ENCODE measurements around the gene USP20. TPM values are rescaled to one million over a fixed set of nuclear protein-coding genes. Genes with fewer than 3 reads are reported as not detected.

The USP20 gene
- total and polyA plus RNA-seq, 12 donors, result 8.3 to 73.4 (median 34.5) TPM

DNA sequence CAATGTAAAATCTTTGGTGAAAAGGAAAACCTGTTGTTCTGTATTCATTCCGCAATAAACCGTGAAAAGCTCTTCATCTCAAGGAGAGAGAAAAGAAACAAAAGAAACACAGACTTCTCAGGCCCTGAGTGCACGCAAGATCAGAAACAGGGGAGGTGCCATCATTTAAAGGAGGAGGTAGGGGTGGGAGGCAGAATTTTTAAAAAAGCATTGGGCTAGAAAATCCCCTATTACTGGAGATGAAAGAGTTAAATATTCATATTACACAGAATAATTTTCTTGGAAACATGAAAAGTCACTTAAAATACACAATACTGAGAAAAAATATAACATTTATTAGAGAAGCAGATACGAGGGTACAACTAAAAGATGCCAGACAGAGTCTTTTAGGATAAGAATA is 56.3 kb downstream of the USP20 start:
- no peak for DNase-seq
- Histone ChIP-seq H3K27ac (peak overlapping the region in 1 of 5 donors; percentile 21), H3K4me1 (replicated peaks in 1 of 2) (peaks cover 0 to 15% of the 10 kb centered on the region in 2 donors), H3K36me3 (replicated peaks in 1 of 2) (peaks cover 0 to 14% of the 10 kb centered on the region in 2 donors), H3K9me3 (replicated peaks in 1 of 3) (no peaks in the 10 kb centered on the region), H3K27me3 (no peaks in the 10 kb centered on the region), H3K4me3 (no peak overlapping the region)
- WGBS, 4 donors, result 79 to 88% (median 85%) methylated on average over 4 of the region's 4 CpGs
- TF ChIP-seq, protein P1, sequence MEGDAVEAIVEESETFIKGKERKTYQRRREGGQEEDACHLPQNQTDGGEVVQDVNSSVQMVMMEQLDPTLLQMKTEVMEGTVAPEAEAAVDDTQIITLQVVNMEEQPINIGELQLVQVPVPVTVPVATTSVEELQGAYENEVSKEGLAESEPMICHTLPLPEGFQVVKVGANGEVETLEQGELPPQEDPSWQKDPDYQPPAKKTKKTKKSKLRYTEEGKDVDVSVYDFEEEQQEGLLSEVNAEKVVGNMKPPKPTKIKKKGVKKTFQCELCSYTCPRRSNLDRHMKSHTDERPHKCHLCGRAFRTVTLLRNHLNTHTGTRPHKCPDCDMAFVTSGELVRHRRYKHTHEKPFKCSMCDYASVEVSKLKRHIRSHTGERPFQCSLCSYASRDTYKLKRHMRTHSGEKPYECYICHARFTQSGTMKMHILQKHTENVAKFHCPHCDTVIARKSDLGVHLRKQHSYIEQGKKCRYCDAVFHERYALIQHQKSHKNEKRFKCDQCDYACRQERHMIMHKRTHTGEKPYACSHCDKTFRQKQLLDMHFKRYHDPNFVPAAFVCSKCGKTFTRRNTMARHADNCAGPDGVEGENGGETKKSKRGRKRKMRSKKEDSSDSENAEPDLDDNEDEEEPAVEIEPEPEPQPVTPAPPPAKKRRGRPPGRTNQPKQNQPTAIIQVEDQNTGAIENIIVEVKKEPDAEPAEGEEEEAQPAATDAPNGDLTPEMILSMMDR (IDR thresholded peaks at IDR 0.05), result no peak
- no peak for TF ChIP-seq POLR2A (IDR thresholded peaks at IDR 0.05)
- intact Hi-C loops (cut with DNase I), result loop anchor here in 1 of 2 donors (10.0 kb wide), 1 partner anchor 143 kb away; no protein-coding TSS in a partner anchor

DNA sequence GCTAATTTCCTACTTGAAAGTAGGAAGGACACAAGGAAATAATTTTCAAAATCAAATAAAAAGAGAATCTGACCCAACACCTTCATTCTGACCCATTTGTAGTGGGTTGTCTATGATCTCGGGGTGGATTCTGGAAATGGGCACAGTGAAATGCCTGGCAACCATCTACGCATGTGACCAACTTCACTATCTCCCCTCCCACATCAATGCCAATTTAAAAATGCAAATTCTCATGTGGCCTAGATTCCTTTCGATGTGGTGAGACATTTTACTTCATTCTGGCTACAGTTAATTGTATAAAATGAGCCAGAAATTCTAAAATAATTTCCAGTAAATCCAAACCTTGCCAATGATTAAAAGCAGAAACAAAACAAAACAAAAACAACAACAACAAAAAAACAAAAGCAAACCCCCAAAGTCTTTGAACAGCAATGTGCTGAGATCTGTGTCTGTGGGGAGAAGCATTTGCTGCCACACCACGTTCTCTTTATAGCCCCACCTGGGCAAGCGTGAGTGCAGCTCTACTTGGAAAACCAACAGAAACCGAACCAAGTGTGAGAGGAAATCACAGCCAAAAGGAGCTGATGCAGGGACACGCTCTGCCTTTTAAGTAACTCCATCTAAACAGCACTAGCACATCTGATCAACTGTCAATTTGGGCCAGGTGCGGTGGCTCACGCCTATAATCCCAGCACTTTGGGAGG is 59.0 kb downstream of the USP20 start:
- Histone ChIP-seq H3K27ac (no peak overlapping the region), H3K9me3 (replicated peaks in 1 of 3) (no peaks in the 10 kb centered on the region), H3K27me3 (no peaks in the 10 kb centered on the region), H3K36me3 (replicated peaks in 1 of 2) (peaks cover 0 to 17% of the 10 kb centered on the region in 2 donors), H3K4me3 (no peak overlapping the region), H3K4me1 (replicated peaks in 1 of 2) (no peaks in the 10 kb centered on the region)
- DNase-seq, result no peak
- 82 to 85% (median 84%) methylated on average over 9 of the region's 9 CpGs for WGBS, 4 donors
- TF ChIP-seq POLR2A (IDR thresholded peaks at IDR 0.05), result no peak
- TF ChIP-seq, protein P1 (IDR thresholded peaks at IDR 0.05), result no peak
- intact Hi-C loops (cut with DNase I), result loop anchor here in 1 of 2 donors (10.0 kb wide), 1 partner anchor 141 kb away; no protein-coding TSS in a partner anchor

DNA sequence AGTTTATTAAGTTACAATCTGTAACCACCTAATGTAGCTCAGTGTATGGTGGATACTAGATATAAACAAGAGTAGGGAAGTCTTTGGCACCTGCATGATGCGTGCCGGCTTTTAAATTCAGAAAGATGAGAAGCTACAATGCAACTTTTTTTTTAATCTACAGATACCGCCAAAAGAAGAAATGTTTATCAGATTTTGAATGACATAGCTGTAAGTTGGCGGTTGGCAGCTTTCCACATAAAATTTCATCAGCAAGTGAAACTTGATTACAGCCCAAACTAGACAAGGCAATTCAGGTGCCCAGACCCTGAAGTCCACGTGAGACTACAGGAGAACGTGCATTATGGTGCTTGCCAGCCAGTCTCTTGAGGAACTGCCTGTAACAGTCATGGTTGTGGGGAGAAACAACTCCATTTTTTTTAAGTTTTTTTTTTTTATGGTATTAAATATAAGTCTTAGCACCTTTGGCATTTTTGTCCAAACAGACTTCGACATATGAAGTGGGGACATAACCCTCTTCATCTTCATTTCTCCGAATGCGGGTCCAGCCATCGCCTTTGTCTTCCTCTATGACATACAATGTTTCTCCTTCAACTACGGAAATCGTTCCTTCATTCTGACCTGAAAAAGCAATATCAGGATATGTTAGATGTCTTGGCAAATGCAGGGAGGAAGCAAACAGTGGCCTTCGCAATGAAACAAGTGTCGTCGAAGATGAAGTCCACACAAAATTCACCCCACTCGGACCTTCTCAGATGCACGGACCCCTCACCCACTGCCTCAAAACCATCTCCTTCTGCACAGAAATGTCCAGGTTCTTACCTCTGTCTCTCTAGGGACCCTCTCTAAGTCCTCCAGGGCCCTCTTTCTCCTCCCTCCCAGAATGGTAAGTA is 60.4 kb downstream of the USP20 start:
- DNase-seq, result no peak
- Histone ChIP-seq H3K27ac (no peak overlapping the region), H3K9me3 (replicated peaks in 1 of 3) (no peaks in the 10 kb centered on the region), H3K4me1 (replicated peaks in 1 of 2) (no peaks in the 10 kb centered on the region), H3K27me3 (no peaks in the 10 kb centered on the region), H3K36me3 (replicated peaks in 1 of 2) (peaks cover 0 to 27% of the 10 kb centered on the region in 2 donors), H3K4me3 (no peak overlapping the region)
- WGBS, 4 donors, result 94 to 97% (median 95%) methylated on average over 17 of the region's 17 CpGs
- TF ChIP-seq, protein P1 (IDR thresholded peaks at IDR 0.05), result no peak
- no peak for TF ChIP-seq POLR2A (IDR thresholded peaks at IDR 0.05)
- intact Hi-C loops (cut with DNase I), result loop anchor here in 1 of 2 donors (10.0 kb wide), 1 partner anchor 139 kb away; no protein-coding TSS in a partner anchor

DNA sequence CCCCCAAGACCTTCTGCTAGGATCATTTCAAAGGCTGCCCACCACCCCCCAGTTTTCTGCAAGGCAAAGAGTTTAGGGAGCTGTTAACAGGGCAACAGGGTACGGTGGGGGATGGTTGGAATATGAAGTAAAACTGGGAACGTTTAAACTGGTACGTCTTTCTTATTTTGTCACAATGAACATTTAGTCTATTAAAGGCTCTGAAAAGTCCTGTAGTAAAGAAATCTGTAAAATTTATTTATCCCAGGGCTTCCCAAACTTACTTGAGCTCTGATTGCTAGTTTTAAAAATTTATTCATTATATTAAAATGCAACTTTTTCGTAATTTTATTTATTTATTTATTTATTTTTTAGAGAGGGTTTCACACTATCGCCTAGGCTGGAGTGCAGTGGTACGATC is 62.0 kb downstream of the USP20 start:
- Histone ChIP-seq H3K4me1 (replicated peaks in 1 of 2) (no peaks in the 10 kb centered on the region), H3K9me3 (replicated peaks in 1 of 3) (no peaks in the 10 kb centered on the region), H3K27me3 (no peaks in the 10 kb centered on the region), H3K27ac (no peak overlapping the region), H3K36me3 (replicated peaks in 1 of 2) (peaks cover 0 to 27% of the 10 kb centered on the region in 2 donors), H3K4me3 (no peak overlapping the region)
- no peak for DNase-seq
- no peak for TF ChIP-seq POLR2A (IDR thresholded peaks at IDR 0.05)
- TF ChIP-seq, protein P1 (IDR thresholded peaks at IDR 0.05), result no peak
- WGBS, 4 donors, result 92 to 95% (median 95%) methylated on average over 6 of the region's 6 CpGs
- intact Hi-C loops (cut with DNase I), result loop anchor here in 1 of 2 donors (10.0 kb wide), 1 partner anchor 138 kb away; no protein-coding TSS in a partner anchor
